Endothelial cell of umbilical vein (primary cell): ENCODE results near the gene DIAPH1. TPM values are rescaled to one million over a fixed set of nuclear protein-coding genes. Genes with fewer than 3 reads are reported as not detected.

Experiments
- BruUV-seq: library from RNA; stranded (reverse); fragments of 400-500 nt; replicated peaks from 2 replicates; lab custom pipeline; 2021; lab: Mats Ljungman, UMichigan
- CTCF ChIA-PET: fragments of 300-600, 350-600 bp; sonication (Branson Sonifier 250); formaldehyde crosslinking; loops from one replicate; lab custom pipeline; 2021; ENCODE audit warnings: antibody characterized with exemption, inconsistent platforms; lab: Charles Lee
- POLR2A ChIA-PET: fragments of 300-600, 350-600 bp; sonication (Branson Sonifier 250); formaldehyde crosslinking; loops from one replicate; lab custom pipeline; 2021; ENCODE audit warnings: antibody characterized with exemption, inconsistent platforms; lab: Charles Lee
- DNase-seq: peaks from one replicate; pipeline ENCODE4 v3.0.0-alpha.2; 2011; ENCODE audit warnings: low read depth, low spot score
- FAIRE-seq: peaks from 2 replicates; lab custom pipeline; 2011; peaks lifted over from hg19 to GRCh38; lab: Jason Lieb, UNC
- H2AFZ ChIP-seq: 2 replicates; pipeline ENCODE4 v1.6.0; 2012; ENCODE audit warnings: low read depth, low read length, control low read depth, inconsistent platforms
- H3K27ac ChIP-seq: 2 replicates; pipeline ENCODE4 v1.5.1; 2011; ENCODE audit warnings: low read depth, mild to moderate bottlenecking, control low read depth, low read length, moderate library complexity; ENCODE audit not compliant: insufficient read depth
- H3K27me3 ChIP-seq, 2 experiments: 2 replicates each; pipeline versions ENCODE4 v1.6.0 to v1.6.1; 2011; ENCODE audit warnings: low read length in 2 of 2, mixed read lengths in 1 of 2; ENCODE audit not compliant: control insufficient read depth in 2 of 2, insufficient read depth in 2 of 2
- H3K36me3 ChIP-seq, 2 experiments: 2 replicates in 1 of 2; 3 replicates in 1 of 2; pipeline ENCODE4 v1.5.1; 2011; ENCODE audit warnings: low read length in 2 of 2, mild to moderate bottlenecking in 1 of 2, moderate library complexity in 1 of 2; ENCODE audit not compliant: control insufficient read depth in 2 of 2, insufficient read depth in 2 of 2; ENCODE audit errors: extremely low read depth in 1 of 2
- H3K4me1 ChIP-seq: 3 replicates; pipeline ENCODE4 v1.5.1; 2011; ENCODE audit warnings: mild to moderate bottlenecking, low read length; ENCODE audit not compliant: control insufficient read depth, insufficient read depth; ENCODE audit errors: extremely low read depth
- H3K4me2 ChIP-seq: 2 replicates; pipeline ENCODE4 v1.6.1; 2011; ENCODE audit warnings: low read length, control low read depth, mixed read lengths; ENCODE audit not compliant: insufficient read depth
- H3K4me3 ChIP-seq, 3 experiments: fragments of 200-600 bp in 1 of 3; sonication (generic), shearing (Covaris generic) in 1 of 3; replicated peaks in 1 of 3; 2 replicates each; pipeline ENCODE4 v1.5.1; 2011 to 2016; ENCODE audit warnings: control low read depth in 3 of 3, low read length in 3 of 3, mild to moderate bottlenecking in 2 of 3, inconsistent platforms in 1 of 3, low read depth in 1 of 3, moderate library complexity in 1 of 3; ENCODE audit not compliant: insufficient read depth in 1 of 3
- H3K79me2 ChIP-seq: 2 replicates; pipeline ENCODE4 v1.6.0; 2012; ENCODE audit warnings: low read length, inconsistent platforms; ENCODE audit not compliant: control insufficient read depth, insufficient read depth
- H3K9ac ChIP-seq: replicated peaks from 2 replicates; pipeline ENCODE3; 2011; ENCODE audit warnings: low read length, control low read depth; ENCODE audit not compliant: insufficient read depth; ENCODE audit errors: extremely low read depth
- H3K9me1 ChIP-seq: replicated peaks from 3 replicates; pipeline ENCODE4 v1.6.0; 2011; ENCODE audit warnings: mild to moderate bottlenecking, low read length; ENCODE audit not compliant: control insufficient read depth, insufficient read depth; ENCODE audit errors: extremely low read depth
- H3K9me3 ChIP-seq: replicated peaks from 2 replicates; pipeline ENCODE4 v1.5.1; 2012; ENCODE audit warnings: low read length, inconsistent platforms; ENCODE audit not compliant: control insufficient read depth, insufficient read depth
- H4K20me1 ChIP-seq: replicated peaks from 2 replicates; pipeline ENCODE3; 2011; ENCODE audit warnings: mild to moderate bottlenecking, low read length; ENCODE audit not compliant: control insufficient read depth, insufficient read depth; ENCODE audit errors: extremely low read depth
- CTCF ChIP-seq, 2 donors: IDR thresholded peaks; 1 replicate in 1 of 2; 2 replicates in 1 of 2; pipeline ENCODE4 v1.5.1; 2011; ENCODE audit warnings: low read length in 2 of 2, mild to moderate bottlenecking in 2 of 2, moderate library complexity in 2 of 2, control low read depth in 1 of 2, inconsistent platforms in 1 of 2, low read depth in 1 of 2; ENCODE audit not compliant: insufficient read depth in 1 of 2; ENCODE audit errors: extremely low read depth in 1 of 2
- FOS ChIP-seq: IDR thresholded peaks from 2 replicates; pipeline ENCODE4 v1.6.1; 2011; ENCODE audit warnings: mild to moderate bottlenecking, low read length, moderate library complexity, borderline replicate concordance; ENCODE audit not compliant: insufficient read depth
- JUN ChIP-seq: IDR thresholded peaks from 2 replicates; pipeline ENCODE4 v1.6.1; 2011; ENCODE audit warnings: borderline replicate concordance, low read depth; ENCODE audit not compliant: insufficient read length, insufficient read depth
- MYC ChIP-seq: IDR thresholded peaks from one replicate; pipeline ENCODE4 v1.6.1; 2011; ENCODE audit warnings: mild to moderate bottlenecking, low read depth, low read length
- POLR2A ChIP-seq: IDR thresholded peaks from 2 replicates; pipeline ENCODE4 v1.6.1; 2012; ENCODE audit warnings: low read depth, mild to moderate bottlenecking, control low read depth, low read length
- POLR2AphosphoS5 ChIP-seq: IDR thresholded peaks from 2 replicates; pipeline ENCODE4 v1.6.1; 2012; ENCODE audit warnings: low read depth, mild to moderate bottlenecking, control low read depth, low read length, moderate library complexity; ENCODE audit not compliant: insufficient read depth
- dilution Hi-C: fragments of 300-500 bp; cut with MboI; formaldehyde crosslinking; loops from one replicate; pipeline ENCODE4 v1.15.0; 2019; ENCODE audit warnings: low sequenced_read_pairs; ENCODE audit not compliant: extremely low pct_ligation_motif_present
- intact Hi-C: fragments of 100-400 bp; cut with micrococcal nuclease; formaldehyde crosslinking; loops from one replicate; pipeline ENCODE4 v1.10.0; 2022
- polyA plus RNA-seq, 4 experiments: library from polyadenylated mRNA; depleted of rRNA in 3 of 4; stranded (reverse) in 3 of 4; unstranded in 1 of 4; fragments of >200 nt; gene quantifications; 2 replicates each; pipeline versions ENCODE4 v1.2.1 to v1.2.3, GENCODE V29; 2011 to 2012; ENCODE audit warnings: missing spikeins in 1 of 4
- total RNA-seq: library from RNA; stranded (reverse); gene quantifications from 2 replicates; pipeline ENCODE4 v1.2.3, GENCODE V29; 2021

DIAPH1 gene
- total and polyA plus RNA-seq, 2 donors (not counting 3 experiments of a cell fraction or from before 2014, with no cell fraction given): 68.6 to 105 TPM

- Histone ChIP-seq H3K9ac (no peak overlapping the region), H3K4me1 (peaks cover 10% of the 10 kb centered on the region), H3K27ac (peak overlapping the region; percentile 54), H3K79me2 (peaks cover 3% of the 10 kb centered on the region), H3K9me3 (no peaks in the 10 kb centered on the region), H4K20me1 (no peaks in the 10 kb centered on the region), H3K4me2 (no peak overlapping the region), H3K36me3 (peaks cover 39 to 60% of the 10 kb centered on the region in 2 experiments), H3K9me1 (no peaks in the 10 kb centered on the region), H2AFZ (no peak overlapping the region), H3K27me3 (no peaks in the 10 kb centered on the region), H3K4me3 (no peak overlapping the region)
- DNase-seq: peak; percentile 77
- intact Hi-C loops (no loop called here), dilution Hi-C loops (no loop called here)
- ChIA-PET POLR2A (no interaction called here), CTCF (interaction anchor here (0.7 to 1.6 kb wide), 6 partner anchors 11 to 302 kb away, joined by 3 to 6 read pairs (median 4); partner anchors contain the start of genes HDAC3 and RELL2)
- BruUV-seq: no TSS peak
- FAIRE-seq: peak; percentile 76
- TF ChIP-seq FOS: peak; percentile 95
- TF ChIP-seq CTCF (IDR thresholded peaks at IDR 0.05; ENCODE audit: extremely low read depth in 1 of 2, insufficient read depth in 1 of 2, low read depth in 1 of 2, low read length in 2 of 2): no peak
- peak; percentile 45 for TF ChIP-seq POLR2AphosphoS5
- no peak for TF ChIP-seq MYC
- TF ChIP-seq JUN: peak; percentile 99
- peak; percentile 34 for TF ChIP-seq POLR2A
Observed at GRCh38 chr5:141657937-141658545, 39.2 kb upstream of the DIAPH1 start.
